Medulla oblongata (tissue), 1 donor: ENCODE data around the gene TANGO6.

Experiments used
- DNase-seq: peaks from one replicate; pipeline ENCODE4 v3.0.0-alpha.2; 2015; ENCODE audit errors: extremely low spot score

Gene TANGO6

GRCh38 chr16:68866933-68867332 is 23.6 kb downstream of the TANGO6 start:
- DNase-seq: no peak

- DNase-seq: no peak
Measured at GRCh38 chr16:68869492-68870088, 26.3 kb downstream of the TANGO6 start.

- DNase-seq: no peak
Measured at GRCh38 chr16:68873635-68874471, 30.5 kb downstream of the TANGO6 start.

GRCh38 chr16:68875871-68876270 is 32.5 kb downstream of the TANGO6 start:
- DNase-seq: no peak

DNA sequence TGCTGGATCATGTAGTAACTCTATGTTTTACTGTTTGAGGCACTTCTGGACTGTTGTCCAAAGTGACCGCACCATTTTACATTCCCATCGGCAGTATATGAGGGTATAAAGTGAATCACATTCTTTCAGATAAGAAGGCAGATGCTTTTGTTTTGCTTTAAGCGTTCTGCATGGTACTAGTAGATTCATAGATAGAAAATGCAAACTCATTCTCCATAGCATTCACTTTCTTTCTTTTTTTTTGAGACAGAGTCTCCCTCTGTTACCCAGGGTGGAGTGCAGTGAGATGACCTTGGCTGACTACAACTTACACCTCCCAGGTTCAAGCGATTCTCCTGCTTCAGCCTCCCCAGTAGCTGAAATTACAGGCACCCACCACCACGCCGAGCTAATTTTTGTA is 40.4 kb downstream of the TANGO6 start:
- DNase-seq: no peak

- no peak for DNase-seq
Measured at GRCh38 chr16:68884401-68884800, 41.1 kb downstream of the TANGO6 start.

DNA sequence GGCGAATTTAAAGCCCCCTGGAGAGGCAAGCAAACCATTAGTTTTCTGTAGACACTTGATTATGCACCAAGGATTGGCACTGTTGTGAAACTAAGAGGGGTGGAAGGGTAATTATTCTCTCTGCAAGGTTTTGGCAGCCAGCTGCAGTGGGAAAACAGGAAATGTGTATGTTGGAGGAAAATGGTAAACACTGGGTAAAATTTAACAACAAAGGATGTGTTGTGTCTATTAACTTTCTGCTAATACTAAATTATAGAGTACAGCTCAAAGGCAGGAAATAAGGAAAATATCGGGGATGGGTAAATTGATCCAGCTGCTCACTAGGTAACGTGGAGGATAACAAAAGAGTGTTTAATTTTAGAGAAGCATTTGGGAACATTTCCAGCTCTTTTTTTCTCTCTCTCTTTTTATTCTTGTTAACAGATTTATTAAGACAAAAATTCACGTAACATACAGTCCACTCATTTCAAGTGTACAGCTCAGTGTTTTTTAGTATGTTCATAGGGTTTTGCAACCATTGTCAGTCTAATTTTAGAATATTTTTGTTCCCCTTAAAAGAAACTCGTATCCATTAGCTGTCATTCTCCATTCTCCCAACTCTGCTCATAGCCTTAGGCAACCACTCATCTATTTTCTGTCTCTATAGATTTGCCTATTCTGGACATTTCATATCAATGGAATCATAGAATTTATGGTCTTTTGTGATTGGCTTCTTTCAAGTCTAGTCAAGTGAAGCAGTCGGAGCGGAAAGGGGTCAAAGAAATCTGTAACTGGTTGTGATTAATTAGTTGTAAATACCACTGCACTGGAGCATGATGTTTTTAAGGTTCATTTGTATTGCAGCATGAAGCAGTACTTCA is 41.8 kb downstream of the TANGO6 start:
- DNase-seq: no peak

DNA sequence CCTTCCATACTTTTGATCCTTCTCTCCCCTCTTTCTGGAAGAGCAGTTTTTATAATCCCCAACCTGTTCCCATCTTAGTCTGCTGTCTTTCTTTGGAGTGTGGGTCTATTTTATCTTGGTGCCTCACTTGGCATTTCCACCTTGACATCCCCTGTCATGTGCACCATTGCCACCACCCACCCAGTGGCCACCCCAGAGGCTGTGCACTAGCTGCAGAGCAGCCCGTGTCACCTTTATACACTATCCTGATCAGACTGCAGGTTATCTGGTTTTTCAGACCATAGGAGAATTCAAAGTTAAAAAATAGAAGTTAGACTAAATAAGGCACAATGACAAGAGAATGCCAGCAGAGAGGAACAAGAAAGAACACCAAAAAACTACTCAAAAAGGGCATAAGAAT is 43.8 kb downstream of the TANGO6 start:
- no peak for DNase-seq

- no peak for DNase-seq
Measured at GRCh38 chr16:68889508-68890150, 46.3 kb downstream of the TANGO6 start.

DNA sequence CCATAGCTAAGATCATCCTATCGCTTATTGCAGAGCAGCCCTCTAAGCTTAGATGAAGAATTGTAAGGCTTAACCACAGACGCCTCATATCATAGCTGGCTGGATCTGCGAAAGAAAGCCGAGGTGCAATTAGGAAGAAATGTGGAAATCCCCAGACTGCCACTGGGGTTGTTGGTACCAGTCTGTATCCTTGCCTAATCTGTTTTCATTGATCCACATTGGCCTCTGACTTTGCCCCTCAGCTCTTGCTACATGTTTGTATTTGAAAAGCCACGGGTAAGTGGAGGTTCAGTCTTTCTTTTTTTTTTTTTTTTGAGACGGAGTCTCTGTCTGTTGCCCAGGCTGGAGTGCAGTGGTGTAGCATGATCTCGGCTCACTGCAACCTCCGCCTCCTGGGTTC is 48.9 kb downstream of the TANGO6 start:
- no peak for DNase-seq

DNA sequence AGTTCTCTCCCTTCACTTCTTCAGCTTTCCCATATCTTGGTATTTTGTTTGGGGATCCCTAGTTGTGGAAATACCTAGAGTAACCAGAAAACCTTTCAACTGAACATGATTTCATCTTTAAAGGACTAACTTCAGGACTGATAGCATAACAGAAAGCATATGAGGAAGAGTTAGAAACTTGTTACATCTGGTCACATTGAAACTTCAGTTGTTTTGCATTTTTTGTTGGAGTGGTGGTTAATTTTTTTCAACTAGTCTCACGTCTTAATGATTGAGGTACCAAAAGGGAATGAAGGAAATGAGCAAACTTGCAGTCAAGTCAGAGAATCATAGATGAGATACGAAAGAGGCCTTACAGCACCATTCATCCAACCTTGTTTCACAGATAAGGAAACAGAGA is 49.6 kb downstream of the TANGO6 start:
- DNase-seq: no peak

DNA sequence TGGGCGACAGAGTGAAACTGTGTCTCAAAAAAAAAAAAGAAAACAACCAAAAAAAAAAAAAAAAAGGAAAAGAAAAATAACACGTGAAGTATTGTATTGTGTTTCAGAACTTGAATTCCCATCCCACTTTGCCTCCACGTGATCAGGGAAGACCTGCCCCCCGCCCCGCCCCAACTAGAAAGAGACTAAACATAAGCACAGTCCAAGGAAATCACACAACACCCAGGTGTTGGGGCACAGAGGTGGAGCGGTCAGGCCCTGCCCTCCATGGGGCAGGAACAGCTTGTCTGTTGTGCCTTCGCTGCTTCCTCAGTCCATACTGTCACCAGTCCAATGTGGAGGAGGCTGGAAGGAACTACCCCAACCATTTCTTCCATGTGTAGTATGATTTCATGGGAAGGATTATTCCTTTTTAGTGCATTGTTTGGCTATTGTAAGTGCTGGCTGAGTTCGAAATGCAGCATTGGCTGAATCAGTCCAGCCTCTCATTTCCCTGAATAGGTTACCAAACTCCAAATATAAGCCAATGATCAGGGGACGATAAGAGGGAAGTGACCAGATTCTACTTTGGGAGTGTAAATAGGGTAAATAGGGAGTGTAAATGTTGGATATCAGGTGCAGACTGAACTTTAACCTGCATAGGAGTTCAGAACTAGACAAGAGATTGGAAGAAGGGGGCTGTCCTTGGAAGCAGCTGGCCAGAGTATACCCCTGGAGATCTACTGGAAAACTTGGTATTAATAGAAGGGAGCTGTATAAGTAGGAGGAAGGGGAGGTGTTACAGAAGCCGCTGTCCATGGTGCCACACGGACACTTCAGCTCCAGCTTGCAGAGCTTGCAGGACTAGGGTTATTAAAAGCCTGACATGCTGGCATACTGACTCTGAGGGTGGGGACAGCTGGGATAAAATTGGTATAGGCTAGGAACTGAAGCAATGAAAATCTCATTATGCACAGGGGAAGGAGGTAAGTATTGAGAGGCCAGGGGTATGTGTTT is 50.7 kb downstream of the TANGO6 start:
- DNase-seq: no peak

DNA sequence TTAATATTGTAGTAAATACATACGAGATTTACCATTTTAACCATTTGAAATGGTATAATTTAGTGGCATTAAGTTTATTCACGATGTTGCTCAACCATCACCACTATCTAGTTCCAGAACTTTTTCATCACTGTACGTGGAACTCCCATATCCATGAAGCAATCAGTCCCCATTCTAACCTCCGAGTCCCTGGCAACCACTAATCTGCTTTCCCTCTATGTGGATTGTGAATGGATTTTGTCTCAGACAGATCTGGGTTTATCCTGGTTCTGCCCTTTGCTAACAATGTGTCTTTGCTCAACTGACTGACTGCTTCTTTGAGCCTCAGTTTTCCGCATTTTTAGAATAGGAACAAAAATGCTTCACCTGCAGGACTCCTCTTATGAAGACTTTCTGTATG is 51.4 kb downstream of the TANGO6 start:
- DNase-seq: no peak

GRCh38 chr16:68898026-68898425 is 54.7 kb downstream of the TANGO6 start:
- DNase-seq: no peak

DNA sequence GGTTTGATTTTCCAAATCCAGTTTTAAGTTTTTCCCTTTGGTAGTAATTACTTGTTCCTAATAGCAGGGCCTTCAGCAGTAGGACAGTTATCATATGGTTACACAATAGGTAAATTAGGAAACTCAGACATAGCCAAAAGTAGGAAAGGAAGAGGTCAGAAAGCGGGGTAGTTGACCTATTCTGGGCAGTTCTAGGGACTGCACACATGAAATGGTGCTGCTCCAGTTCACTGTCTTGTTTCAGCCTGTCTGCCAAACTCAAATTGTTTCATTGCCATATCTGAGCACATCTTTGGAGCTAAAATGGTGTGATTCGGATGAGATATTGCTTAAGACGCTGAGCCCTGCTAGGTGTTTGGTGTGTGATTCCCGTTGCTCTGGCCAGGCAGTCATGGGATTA is 56.7 kb downstream of the TANGO6 start:
- no peak for DNase-seq

DNA sequence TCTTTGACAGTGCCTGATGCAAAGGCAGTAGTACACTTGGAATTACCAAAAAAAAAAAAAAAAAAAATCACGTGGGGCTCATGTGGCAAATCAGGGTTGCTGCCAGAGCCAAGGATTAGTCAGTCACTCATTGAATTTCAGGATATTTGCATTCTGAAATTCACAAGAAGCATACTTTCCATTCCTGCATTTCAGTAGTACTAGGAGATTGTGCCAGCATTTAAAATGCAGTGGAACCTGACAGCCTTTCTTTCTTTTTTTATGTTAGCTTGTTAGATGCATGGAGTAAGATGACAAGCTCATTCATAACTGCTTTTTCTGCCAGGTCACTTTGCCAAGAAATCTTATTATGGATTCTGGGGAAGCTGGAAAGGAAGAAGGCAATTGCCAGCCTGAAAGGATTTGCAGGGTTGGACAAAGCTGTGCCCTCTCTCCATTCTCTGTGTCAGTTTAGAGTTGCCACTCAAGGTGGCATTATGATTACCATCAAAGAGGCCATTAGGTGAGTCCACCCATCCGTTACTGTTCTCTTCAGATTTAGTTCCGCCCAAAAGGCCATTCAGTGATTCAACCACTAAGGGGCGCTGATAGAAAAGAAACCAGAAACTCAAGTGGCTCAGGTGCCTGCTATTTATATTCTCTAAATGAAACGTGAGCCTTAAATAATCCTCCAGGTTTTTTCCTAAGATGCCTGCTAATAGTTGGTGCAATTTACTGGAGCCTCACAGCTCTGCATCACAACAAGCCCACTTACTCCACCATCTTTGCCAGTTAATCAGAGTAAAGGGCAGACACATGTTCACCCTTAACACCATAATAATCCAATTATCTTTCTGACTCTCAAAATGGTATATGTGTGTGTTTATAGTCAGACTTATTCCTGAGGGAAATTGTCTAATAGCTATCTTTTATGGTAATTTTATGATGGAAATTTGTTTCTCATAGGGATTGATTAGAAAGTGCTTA is 59.0 kb downstream of the TANGO6 start:
- peak; percentile 54 for DNase-seq

- DNase-seq: no peak
Measured at GRCh38 chr16:68902969-68903345, 59.6 kb downstream of the TANGO6 start.

DNA sequence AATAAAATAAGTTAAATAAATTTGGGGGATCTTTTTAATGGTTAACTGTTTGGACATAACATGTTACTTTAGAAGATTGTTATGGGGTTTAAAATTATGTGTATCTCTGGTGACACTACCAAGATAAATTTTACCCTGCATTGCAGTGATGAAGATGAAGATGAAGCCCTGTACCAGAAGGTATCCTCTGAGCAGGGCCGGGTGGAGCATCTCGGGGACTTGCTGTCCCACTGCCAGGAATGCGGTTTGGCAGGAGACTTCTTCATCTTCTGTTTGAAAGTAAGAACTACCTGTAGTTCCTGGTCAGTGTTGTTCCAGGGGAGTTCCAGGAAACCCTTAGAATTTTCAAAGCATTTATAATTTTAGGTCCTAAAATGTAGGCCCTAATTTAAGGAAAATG is 64.0 kb downstream of the TANGO6 start:
- no peak for DNase-seq

DNA sequence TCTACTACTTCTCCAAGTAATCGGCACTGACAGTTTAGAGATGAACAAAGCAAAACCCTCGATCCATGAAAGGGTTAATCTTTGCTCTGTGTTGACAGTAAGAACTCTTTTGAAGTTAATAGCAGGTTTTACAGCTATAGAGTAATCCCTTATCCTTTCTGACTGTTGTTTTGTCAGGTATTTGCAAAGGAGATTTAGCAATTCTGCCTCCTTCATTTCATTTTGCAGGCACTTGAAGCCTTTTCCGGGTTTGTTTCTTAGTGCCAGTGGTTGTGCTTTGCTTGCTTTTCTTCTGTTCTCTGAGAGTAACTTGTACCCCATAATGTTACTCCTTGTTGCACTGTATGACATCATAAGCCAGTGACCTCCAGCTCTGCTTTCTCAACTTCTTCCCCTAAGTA is 64.5 kb downstream of the TANGO6 start:
- DNase-seq: no peak
